OCI-LY7 (cell line): Measurements from ENCODE around the gene CES2. TPM values are rescaled to one million over a fixed set of nuclear protein-coding genes. Genes with fewer than 3 reads are reported as not detected.

Experiments used
- BruUV-seq: library from RNA; stranded (reverse); fragments of 400-500 nt; replicated peaks from 2 replicates; lab custom pipeline; 2021; lab: Mats Ljungman, UMichigan
- CTCF ChIA-PET: fragments of 300-600 bp; sonication (Branson Sonifier 250); formaldehyde crosslinking; loops from one replicate; lab custom pipeline; 2022; ENCODE audit warnings: antibody characterized with exemption; ENCODE audit not compliant: unreplicated experiment; lab: Charles Lee
- POLR2A ChIA-PET: fragments of 300-600 bp; sonication (Branson Sonifier 250); formaldehyde crosslinking; loops from one replicate; lab custom pipeline; 2022; ENCODE audit warnings: antibody characterized with exemption; lab: Charles Lee
- DNase-seq: peaks from one replicate; pipeline ENCODE4 v3.0.0-alpha.2; 2015; ENCODE audit warnings: low spot score
- H2AFZ ChIP-seq: fragments of 200-600 bp; sonication (generic), shearing (Covaris generic); 2 replicates; pipeline ENCODE4 v1.6.1; 2014; ENCODE audit warnings: mild to moderate bottlenecking, antibody characterized with exemption, low read length, moderate library complexity
- H3K27ac ChIP-seq: fragments of 200-600 bp; sonication (generic); 2 replicates; pipeline ENCODE4 v1.5.1; 2014; ENCODE audit warnings: mixed run types, low read depth, mild to moderate bottlenecking, moderate library complexity, low read length, inconsistent platforms; ENCODE audit not compliant: poor library complexity, severe bottlenecking
- H3K36me3 ChIP-seq: fragments of 200-600 bp; sonication (generic); 2 replicates; pipeline ENCODE4 v1.6.1; 2014; ENCODE audit warnings: mild to moderate bottlenecking, antibody characterized with exemption, low read length, moderate library complexity, mixed read lengths; ENCODE audit not compliant: insufficient read depth
- H3K4me1 ChIP-seq: fragments of 200-600 bp; sonication (generic); 2 replicates; pipeline ENCODE4 v1.5.1; 2014; ENCODE audit warnings: mild to moderate bottlenecking, low read length; ENCODE audit not compliant: insufficient read depth, poor library complexity, severe bottlenecking
- H3K4me2 ChIP-seq: fragments of 200-600 bp; sonication (generic); 2 replicates; pipeline ENCODE4 v1.6.1; 2014; ENCODE audit warnings: mild to moderate bottlenecking, low read length
- H3K4me3 ChIP-seq: fragments of 200-600 bp; sonication (generic); 2 replicates; pipeline ENCODE4 v1.5.1; 2014; ENCODE audit warnings: mild to moderate bottlenecking, low read depth, low read length; ENCODE audit not compliant: poor library complexity, severe bottlenecking
- H3K79me2 ChIP-seq: fragments of 200-600 bp; sonication (generic); 2 replicates; pipeline ENCODE4 v1.6.1; 2016; ENCODE audit warnings: low read depth, mild to moderate bottlenecking, low read length, moderate library complexity, mixed read lengths; ENCODE audit not compliant: insufficient read depth
- H3K9me2 ChIP-seq: fragments of 200-600 bp; sonication (generic); 2 replicates; pipeline ENCODE4 v1.6.1; 2016; ENCODE audit warnings: mild to moderate bottlenecking, low read length, mixed read lengths; ENCODE audit not compliant: insufficient read depth
- H3K9me3 ChIP-seq: fragments of 200-600 bp; sonication (generic); 2 replicates; pipeline ENCODE4 v1.6.1; 2014; ENCODE audit warnings: mild to moderate bottlenecking, mixed run types, low read length, mixed read lengths
- H4K20me1 ChIP-seq: fragments of 200-600 bp; sonication (generic); 2 replicates; pipeline ENCODE4 v1.6.1; 2014; ENCODE audit warnings: mild to moderate bottlenecking, antibody characterized with exemption, low read length, moderate library complexity, mixed read lengths; ENCODE audit not compliant: insufficient read depth
- CTCF ChIP-seq: fragments of 200-600 bp; sonication (generic); conservative IDR thresholded peaks from 2 replicates; pipeline ENCODE4 v1.5.1; 2014; ENCODE audit warnings: mild to moderate bottlenecking, antibody characterized with exemption, low read length, moderate library complexity, mixed read lengths
- EZH2phosphoT487 ChIP-seq: fragments of 200-600 bp; sonication (generic); IDR thresholded peaks from 2 replicates; pipeline ENCODE4 v1.6.1; 2018; ENCODE audit warnings: low read depth, borderline replicate concordance, mild to moderate bottlenecking, mixed run types, antibody characterized with exemption, low read length, moderate library complexity, mixed read lengths
- intact Hi-C: fragments of 100-400 bp; cut with micrococcal nuclease; formaldehyde crosslinking; loops from one replicate; pipeline ENCODE4 v1.10.0; 2022; ENCODE audit not compliant: unreplicated experiment
- total RNA-seq, 2 experiments: library from RNA; depleted of rRNA in 1 of 2; stranded (reverse); fragments of >200 nt in 1 of 2; shearing (Covaris generic) in 1 of 2; gene quantifications; 2 replicates each; pipeline ENCODE4 v1.2.3, GENCODE V29; 2014 to 2022

Gene CES2
- total RNA-seq, 2 experiments from 2014 or later: 29.6 to 30.7 TPM

- Histone ChIP-seq H2AFZ (no peak overlapping the region), H3K36me3 (no peaks in the 10 kb centered on the region), H3K4me3 (no peak overlapping the region), H3K79me2 (no peaks in the 10 kb centered on the region), H3K9me2 (no peaks in the 10 kb centered on the region), H4K20me1 (no peaks in the 10 kb centered on the region), H3K27ac (no peak overlapping the region), H3K4me2 (no peak overlapping the region), H3K9me3 (no peaks in the 10 kb centered on the region), H3K4me1 (peaks cover 5% of the 10 kb centered on the region)
- intact Hi-C loops: no loop called here
- no TSS peak for BruUV-seq
- TF ChIP-seq CTCF (no peak), EZH2phosphoT487 (no peak)
- no peak for DNase-seq
- ChIA-PET POLR2A (no interaction called here), CTCF (no interaction called here)
These were observed 13.5 kb downstream of the CES2 start for GRCh38 chr16:66948837-66949225.

GRCh38 chr16:66949472-66949871 lies 14.2 kb downstream of the CES2 start:
- intact Hi-C loops: no loop called here
- TF ChIP-seq CTCF (no peak), EZH2phosphoT487 (no peak)
- ChIA-PET CTCF (no interaction called here), POLR2A (interaction anchor here (0.7 kb wide), 1 partner anchor 64 kb away, joined by 4 read pairs; no protein-coding TSS in a partner anchor)
- BruUV-seq: no TSS peak
- no peak overlapping the region for H3K27ac ChIP-seq
- no peaks in the 10 kb centered on the region for H3K79me2 ChIP-seq
- DNase-seq: no peak
- H2AFZ ChIP-seq: no peak overlapping the region
- H3K4me3 ChIP-seq: no peak overlapping the region
- no peaks in the 10 kb centered on the region for H3K36me3 ChIP-seq
- no peak overlapping the region for H3K4me2 ChIP-seq
- H4K20me1 ChIP-seq: no peaks in the 10 kb centered on the region
- H3K9me3 ChIP-seq: no peaks in the 10 kb centered on the region
- H3K9me2 ChIP-seq: no peaks in the 10 kb centered on the region
- H3K4me1 ChIP-seq: peaks cover 5% of the 10 kb centered on the region

GRCh38 chr16:66950437-66950836 lies 15.1 kb downstream of the CES2 start:
- H3K9me2 ChIP-seq: no peaks in the 10 kb centered on the region
- H3K4me3 ChIP-seq: no peak overlapping the region
- CTCF ChIA-PET: no interaction called here
- no TSS peak for BruUV-seq
- no peaks in the 10 kb centered on the region for H3K79me2 ChIP-seq
- H3K4me1 ChIP-seq: peaks cover 5% of the 10 kb centered on the region
- POLR2A ChIA-PET: no interaction called here
- H2AFZ ChIP-seq: no peak overlapping the region
- no peaks in the 10 kb centered on the region for H3K9me3 ChIP-seq
- no peak overlapping the region for H3K4me2 ChIP-seq
- DNase-seq: no peak
- no peak overlapping the region for H3K27ac ChIP-seq
- no peaks in the 10 kb centered on the region for H4K20me1 ChIP-seq
- no peaks in the 10 kb centered on the region for H3K36me3 ChIP-seq
- TF ChIP-seq CTCF (no peak), EZH2phosphoT487 (no peak)
- intact Hi-C loops: loop anchor here (5.0 kb wide), 1 partner anchor 53 kb away; no protein-coding TSS in a partner anchor
